GM19238 (cell line): Measurements from ENCODE around the gene PHF21A.

Experiments used
- DNase-seq: peaks from one replicate; pipeline ENCODE4 v3.0.0; 2011; ENCODE audit warnings: low spot score; ENCODE audit not compliant: insufficient read length

PHF21A gene

DNA sequence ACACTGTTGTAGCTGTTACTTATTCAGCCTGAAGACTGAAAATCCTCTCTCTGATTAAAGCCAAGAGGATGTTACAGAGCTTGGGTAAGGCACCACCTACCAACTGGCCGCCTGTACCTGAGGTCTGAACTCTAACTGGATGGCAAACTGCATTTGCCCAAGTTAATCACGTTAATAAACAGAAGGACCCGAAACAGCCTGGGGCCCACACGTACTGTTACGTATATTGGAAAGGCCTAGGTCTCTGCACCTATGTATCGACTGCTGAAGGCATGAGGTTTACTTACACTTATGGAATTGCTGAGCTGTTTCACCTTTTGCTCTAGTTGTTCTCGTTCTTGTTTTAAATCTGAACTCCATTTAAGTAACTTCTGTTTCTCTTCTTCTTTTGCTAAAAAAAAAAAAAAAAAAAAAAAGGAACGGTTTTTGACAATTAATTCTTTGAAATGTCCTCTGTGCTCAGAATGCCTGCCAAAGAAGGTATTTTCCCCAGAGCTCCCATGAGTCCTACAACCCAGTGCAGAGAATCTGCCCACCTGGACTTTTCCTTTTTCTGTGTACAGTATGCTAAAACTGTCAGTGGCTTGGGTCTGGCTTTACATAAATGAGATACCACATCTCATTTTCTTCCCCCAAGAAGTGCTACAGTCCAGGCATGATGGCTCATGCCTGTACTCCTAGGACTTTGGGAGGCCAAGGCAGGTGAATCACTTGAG is 185.7 kb downstream of the PHF21A start:
- DNase-seq, result no peak

DNA sequence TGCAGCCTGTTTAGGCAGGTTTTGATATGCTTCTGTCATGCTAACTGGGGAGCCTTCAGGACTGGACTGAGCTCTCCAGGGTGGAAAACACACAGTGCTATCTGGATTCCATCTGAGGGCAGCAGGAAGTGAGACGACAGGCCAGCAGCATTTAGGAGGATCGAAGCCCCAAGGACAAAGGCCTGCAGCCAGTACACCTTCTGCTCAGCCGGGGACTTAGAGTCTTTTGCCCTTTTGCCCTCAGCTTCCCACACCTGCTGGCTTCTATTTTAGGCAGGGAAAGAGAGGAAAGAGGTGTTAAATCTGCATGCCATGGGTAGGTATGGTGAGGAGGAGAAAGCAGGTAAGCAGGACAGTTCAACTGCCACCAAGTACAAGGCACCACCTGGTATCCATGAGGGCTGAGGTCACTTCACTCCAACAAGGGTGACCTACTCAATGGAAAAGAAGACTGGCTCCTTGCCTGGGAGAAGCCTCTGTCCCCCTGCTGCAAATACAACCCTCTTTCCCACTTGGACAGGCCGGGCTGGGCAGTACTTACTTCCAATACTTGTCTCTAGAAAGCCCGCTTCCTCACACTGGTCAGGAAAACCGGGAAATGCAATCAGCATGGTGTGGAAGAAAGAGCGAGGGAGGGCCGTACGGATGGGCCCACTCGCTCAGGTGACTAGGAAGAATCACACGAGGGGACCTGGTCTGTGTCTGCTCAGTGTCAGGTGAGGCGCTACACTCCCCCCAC is 186.5 kb downstream of the PHF21A start:
- no peak for DNase-seq

GRCh38 chr11:45933846-45934579 is 187.2 kb downstream of the PHF21A start:
- no peak for DNase-seq

- DNase-seq, result no peak
These were observed 188.0 kb downstream of the PHF21A start for GRCh38 chr11:45933131-45933831.

- DNase-seq, result no peak
These were observed 189.0 kb downstream of the PHF21A start for GRCh38 chr11:45932217-45932616.

DNA sequence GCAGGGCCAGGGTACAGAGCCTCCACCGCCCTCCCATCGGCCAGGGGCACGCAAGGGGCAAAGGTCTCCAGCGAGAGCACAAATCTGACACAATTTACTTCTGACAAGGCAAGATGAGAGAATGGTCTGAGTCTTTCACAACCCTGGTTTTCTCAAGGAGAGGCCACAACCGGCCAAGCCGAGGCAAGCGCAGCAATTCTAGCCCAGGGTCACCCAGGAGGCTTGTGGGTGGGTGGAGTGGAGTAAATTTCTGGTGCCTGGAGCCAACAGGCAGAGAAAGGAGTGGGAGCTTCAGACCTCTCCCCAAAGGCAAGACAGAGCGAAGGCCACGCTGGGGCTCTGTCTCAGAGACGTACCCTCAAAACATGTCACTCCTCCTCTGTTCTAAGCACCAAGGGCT is 189.5 kb downstream of the PHF21A start:
- no peak for DNase-seq

- DNase-seq, result no peak
These were observed 190.2 kb downstream of the PHF21A start for GRCh38 chr11:45930951-45931570.

GRCh38 chr11:45930031-45930794 is 191.0 kb downstream of the PHF21A start:
- peak; percentile 92 for DNase-seq

DNA sequence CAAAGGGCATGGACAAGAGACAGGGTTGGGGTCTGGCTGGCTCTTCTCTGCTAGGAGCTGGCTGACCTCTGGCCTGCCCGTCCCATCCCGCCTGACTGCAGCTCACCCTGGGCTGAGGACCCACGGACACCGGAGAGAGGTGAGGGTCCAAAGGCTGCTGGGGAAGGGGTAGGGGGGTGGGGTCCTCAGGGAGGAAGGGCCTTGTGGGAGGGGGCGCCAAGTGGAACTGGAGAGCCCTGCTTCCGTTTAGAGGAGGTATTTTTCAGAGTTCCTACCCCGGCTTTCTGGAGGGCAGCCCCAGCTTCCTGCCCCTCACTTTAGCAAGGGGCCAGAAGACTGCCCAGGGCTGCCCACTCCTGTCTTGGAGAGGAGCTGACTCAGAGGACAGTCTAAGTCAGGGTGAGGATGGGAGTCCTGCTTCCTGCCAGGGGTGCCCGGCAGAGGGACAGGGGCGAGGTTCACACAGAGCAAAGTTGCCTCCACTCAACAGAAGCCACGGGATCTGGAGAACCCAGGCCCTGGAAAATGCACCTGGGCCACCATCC is 191.7 kb downstream of the PHF21A start:
- no peak for DNase-seq

GRCh38 chr11:45928535-45929215 is 192.6 kb downstream of the PHF21A start:
- DNase-seq, result no peak

- no peak for DNase-seq
These were observed 193.4 kb downstream of the PHF21A start for GRCh38 chr11:45927684-45928413.

DNA sequence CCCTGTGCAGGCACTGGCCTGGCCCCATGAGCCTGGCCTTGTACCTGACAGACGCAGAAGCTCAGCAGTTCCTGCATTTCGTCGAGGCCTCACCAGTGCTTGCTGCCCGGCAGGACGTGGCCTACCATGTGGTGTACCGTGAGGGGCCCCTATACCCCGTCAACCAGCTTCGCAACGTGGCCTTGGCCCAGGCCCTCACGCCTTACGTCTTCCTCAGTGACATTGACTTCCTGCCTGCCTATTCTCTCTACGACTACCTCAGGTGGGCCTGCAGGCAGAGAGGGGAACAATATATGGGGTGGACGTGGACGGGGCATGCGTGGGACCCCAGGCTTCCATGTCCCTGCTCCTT is 193.9 kb downstream of the PHF21A start:
- DNase-seq, result no peak

- no peak for DNase-seq
These were observed 194.5 kb downstream of the PHF21A start for GRCh38 chr11:45926536-45927331.

GRCh38 chr11:45926001-45926401 is 195.3 kb downstream of the PHF21A start:
- no peak for DNase-seq

- no peak for DNase-seq
These were observed 195.7 kb downstream of the PHF21A start for GRCh38 chr11:45925550-45925949.

DNA sequence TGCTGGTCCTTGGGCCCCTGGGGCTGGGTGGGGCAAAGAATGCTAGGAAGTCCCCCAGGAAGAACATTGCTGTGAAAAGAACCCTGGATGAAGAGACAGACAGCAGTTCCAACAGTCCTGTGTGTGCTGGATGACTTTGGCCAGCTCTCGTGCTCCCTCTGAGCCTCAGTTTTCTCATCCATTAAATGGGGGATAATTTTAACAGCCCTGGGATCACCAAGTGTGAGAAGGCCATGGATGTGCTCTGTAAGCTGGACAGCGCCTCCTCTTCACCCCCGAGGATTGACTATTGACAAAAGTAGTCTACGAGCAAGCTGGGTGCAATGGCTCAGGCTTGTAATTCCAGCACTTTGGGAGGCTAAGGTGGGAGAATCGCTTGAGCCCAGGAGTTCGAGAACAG is 196.3 kb downstream of the PHF21A start:
- DNase-seq, result no peak

GRCh38 chr11:45924036-45924915 is 197.0 kb downstream of the PHF21A start:
- no peak for DNase-seq
